GM12892 (cell line): ENCODE measurements around the gene SPDYC.

Experiments
- POLR2A ChIP-seq: IDR thresholded peaks from 2 replicates; pipeline ENCODE4 v1.6.1; 2011; ENCODE audit warnings: low read depth, low read length, control low read depth
- POLR2AphosphoS5 ChIP-seq: IDR thresholded peaks from 2 replicates; pipeline ENCODE4 v1.6.1; 2011; ENCODE audit warnings: low read depth, low read length, control low read depth
- TAF1 ChIP-seq: IDR thresholded peaks from 2 replicates; pipeline ENCODE4 v1.6.1; 2011; ENCODE audit warnings: low read depth, mild to moderate bottlenecking, control low read depth, low read length, borderline replicate concordance

DNA sequence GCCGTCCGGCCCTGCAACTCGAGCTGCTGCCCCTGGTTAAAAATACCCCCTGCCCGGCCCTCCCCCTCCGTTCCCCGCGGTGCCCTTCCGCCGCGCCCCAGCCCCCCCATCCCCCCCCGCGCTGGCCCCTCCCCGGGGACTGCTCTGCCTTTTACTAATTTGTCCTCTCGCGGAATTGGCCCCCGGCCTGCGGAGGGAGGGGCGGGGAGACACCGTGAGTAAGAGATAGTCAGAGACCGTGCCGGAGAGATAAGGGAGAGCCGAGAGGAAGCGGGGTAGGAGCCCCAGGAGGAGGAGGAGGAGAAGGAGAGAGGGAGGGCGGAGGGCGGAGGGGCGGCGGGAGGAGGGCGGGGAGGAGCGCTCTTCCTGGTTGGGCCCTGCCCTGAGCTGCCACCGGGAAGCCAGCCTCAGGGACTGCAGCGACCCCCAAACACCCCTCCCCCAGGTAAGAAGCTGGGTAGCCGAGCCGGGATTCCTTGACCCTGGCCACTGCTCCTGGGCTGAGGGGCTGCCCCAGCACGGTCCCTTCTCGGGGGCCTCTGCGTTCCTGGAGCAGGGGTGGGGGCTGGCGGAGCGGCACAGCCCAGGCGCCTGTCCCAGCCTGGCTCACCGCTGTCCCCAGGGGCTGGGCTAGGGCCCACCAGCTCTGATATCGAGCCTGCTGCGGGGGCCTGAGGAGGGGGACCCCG lies 11.7 kb downstream of the SPDYC start, which contains the start of gene CAPN1:
- TF ChIP-seq POLR2A, result no peak
- TF ChIP-seq POLR2AphosphoS5, result no peak
- no peak for TF ChIP-seq TAF1
